Upper lobe of left lung (tissue), 4 donors: ENCODE results near the gene SERTAD2.

Source experiments
- CTCF ChIP-seq, 6 experiments: fragments of 450-650 bp in 4 of 6; fragments of 200-600 bp in 2 of 6; sonication (generic) in 2 of 6; IDR thresholded peaks; one replicate each; pipeline ENCODE4 v1.5.1; 2016 to 2019; ENCODE audit warnings: antibody characterized with exemption in 6 of 6
- POLR2A ChIP-seq, 4 donors: fragments of 450-650 bp; IDR thresholded peaks; one replicate each; pipeline ENCODE4 v1.5.1; 2016 to 2017; ENCODE audit warnings: antibody characterized with exemption in 4 of 4, mild to moderate bottlenecking in 2 of 4
- POLR2AphosphoS5 ChIP-seq, 2 donors: sonication (generic); formaldehyde crosslinking; IDR thresholded peaks; one replicate each; pipeline ENCODE4 v1.5.1; 2017; ENCODE audit warnings: antibody characterized with exemption in 2 of 2

GRCh38 chr2:64678771-64679590 lies 25.3 kb upstream of the SERTAD2 start:
- no peak for TF ChIP-seq POLR2AphosphoS5 (IDR thresholded peaks at IDR 0.05)
- no peak for TF ChIP-seq CTCF (IDR thresholded peaks at IDR 0.05)
- no peak for TF ChIP-seq POLR2A (IDR thresholded peaks at IDR 0.05)
